Measurements from ENCODE around the gene MED15. TPM values are rescaled to one million over a fixed set of nuclear protein-coding genes. Genes with fewer than 3 reads are reported as not detected.

MED15 gene
- total RNA-seq, 1 experiment from 2014 or later = 59.3 TPM

- intact Hi-C loops (cut with micrococcal nuclease; ENCODE audit: unreplicated experiment) = no loop called here
- CTCF ChIA-PET = no interaction called here
- no peaks in the 10 kb centered on the region for H3K9me3 ChIP-seq (ENCODE audit: control insufficient read depth, insufficient read depth, low read depth, low read length)
- no peak overlapping the region for H3K4me3 ChIP-seq (ENCODE audit: low read depth in 2 of 2, low read length in 2 of 2)
- TF ChIP-seq SIN3A (IDR thresholded peaks at IDR 0.05; ENCODE audit: borderline replicate concordance, insufficient read depth, low read depth, low read length) = no peak
- TF ChIP-seq, protein P1, sequence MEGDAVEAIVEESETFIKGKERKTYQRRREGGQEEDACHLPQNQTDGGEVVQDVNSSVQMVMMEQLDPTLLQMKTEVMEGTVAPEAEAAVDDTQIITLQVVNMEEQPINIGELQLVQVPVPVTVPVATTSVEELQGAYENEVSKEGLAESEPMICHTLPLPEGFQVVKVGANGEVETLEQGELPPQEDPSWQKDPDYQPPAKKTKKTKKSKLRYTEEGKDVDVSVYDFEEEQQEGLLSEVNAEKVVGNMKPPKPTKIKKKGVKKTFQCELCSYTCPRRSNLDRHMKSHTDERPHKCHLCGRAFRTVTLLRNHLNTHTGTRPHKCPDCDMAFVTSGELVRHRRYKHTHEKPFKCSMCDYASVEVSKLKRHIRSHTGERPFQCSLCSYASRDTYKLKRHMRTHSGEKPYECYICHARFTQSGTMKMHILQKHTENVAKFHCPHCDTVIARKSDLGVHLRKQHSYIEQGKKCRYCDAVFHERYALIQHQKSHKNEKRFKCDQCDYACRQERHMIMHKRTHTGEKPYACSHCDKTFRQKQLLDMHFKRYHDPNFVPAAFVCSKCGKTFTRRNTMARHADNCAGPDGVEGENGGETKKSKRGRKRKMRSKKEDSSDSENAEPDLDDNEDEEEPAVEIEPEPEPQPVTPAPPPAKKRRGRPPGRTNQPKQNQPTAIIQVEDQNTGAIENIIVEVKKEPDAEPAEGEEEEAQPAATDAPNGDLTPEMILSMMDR (IDR thresholded peaks at IDR 0.05) = no peak
- no peak for TF ChIP-seq TCF7L2 (IDR thresholded peaks at IDR 0.05; ENCODE audit: low read depth, low read length)
- TF ChIP-seq POLR2AphosphoS5 (IDR thresholded peaks at IDR 0.05; ENCODE audit: low read depth, low read length) = no peak
- TF ChIP-seq REST (IDR thresholded peaks at IDR 0.05; ENCODE audit: insufficient read depth in 1 of 2, low read depth in 2 of 2, low read length in 1 of 2) = no peak
- ATAC-seq = no peak
- H3K4me1 ChIP-seq (ENCODE audit: control insufficient read depth, insufficient read depth, low read length) = no peaks in the 10 kb centered on the region
- no peaks in the 10 kb centered on the region; the same call in 1 of the 2 replicates for H3K27me3 ChIP-seq (ENCODE audit: control insufficient read depth, insufficient read depth, low read length)
- POLR2A ChIA-PET = no interaction called here
- DNase-seq (ENCODE audit: low read depth, low spot score) = no peak
- no peaks in the 10 kb centered on the region for H3K36me3 ChIP-seq (ENCODE audit: control insufficient read depth, insufficient read depth, low read length)
- no peak overlapping the region for H3K27ac ChIP-seq (ENCODE audit: low read length)
- no TSS peak for BruUV-seq (replicated peaks)
- in situ Hi-C loops (cut with HindIII; ENCODE audit: low pct_unique_long_range_greater_than_20kb, low sequenced_read_pairs) = no loop called here
Observed at GRCh38 chr22:20625270-20625669, 117.9 kb downstream of the MED15 start.

GRCh38 chr22:20626811-20627210, 119.4 kb downstream of the MED15 start:
- Histone ChIP-seq H3K9me3 (ENCODE audit: control insufficient read depth, insufficient read depth, low read depth, low read length) (no peaks in the 10 kb centered on the region), H3K27ac (ENCODE audit: low read length) (no peak overlapping the region), H3K4me1 (ENCODE audit: control insufficient read depth, insufficient read depth, low read length) (no peaks in the 10 kb centered on the region), H3K36me3 (ENCODE audit: control insufficient read depth, insufficient read depth, low read length) (no peaks in the 10 kb centered on the region), H3K27me3 (ENCODE audit: control insufficient read depth, insufficient read depth, low read length) (no peaks in the 10 kb centered on the region; the same call in 1 of the 2 replicates), H3K4me3 (ENCODE audit: low read depth in 2 of 2, low read length in 2 of 2) (no peak overlapping the region)
- no TSS peak for BruUV-seq (replicated peaks)
- no peak for TF ChIP-seq TCF7L2 (IDR thresholded peaks at IDR 0.05; ENCODE audit: low read depth, low read length)
- no peak for TF ChIP-seq REST (IDR thresholded peaks at IDR 0.05; ENCODE audit: insufficient read depth in 1 of 2, low read depth in 2 of 2, low read length in 1 of 2)
- no peak for TF ChIP-seq SIN3A (IDR thresholded peaks at IDR 0.05; ENCODE audit: borderline replicate concordance, insufficient read depth, low read depth, low read length)
- TF ChIP-seq, protein P1 (IDR thresholded peaks at IDR 0.05) = no peak
- TF ChIP-seq POLR2AphosphoS5 (IDR thresholded peaks at IDR 0.05; ENCODE audit: low read depth, low read length) = no peak
- intact Hi-C loops (cut with micrococcal nuclease; ENCODE audit: unreplicated experiment) (no loop called here), in situ Hi-C loops (cut with HindIII; ENCODE audit: low pct_unique_long_range_greater_than_20kb, low sequenced_read_pairs) (no loop called here)
- DNase-seq (ENCODE audit: low read depth, low spot score) = no peak
- ChIA-PET POLR2A (no interaction called here), CTCF (no interaction called here)
- ATAC-seq = no peak
